OCI-LY7 (cell line): Measurements from ENCODE around the gene HIP1.

Experiments used
- EZH2phosphoT487 ChIP-seq: fragments of 200-600 bp; sonication (generic); IDR thresholded peaks from 2 replicates; pipeline ENCODE4 v1.6.1; 2018; ENCODE audit warnings: low read depth, borderline replicate concordance, mild to moderate bottlenecking, mixed run types, antibody characterized with exemption, low read length, moderate library complexity, mixed read lengths
- TF ChIP-seq, protein P1 (sequence below): fragments of 200-600 bp; sonication (generic); conservative IDR thresholded peaks from 2 replicates; pipeline ENCODE4 v1.5.1; 2014; ENCODE audit warnings: mild to moderate bottlenecking, antibody characterized with exemption, low read length, moderate library complexity, mixed read lengths

DNA sequence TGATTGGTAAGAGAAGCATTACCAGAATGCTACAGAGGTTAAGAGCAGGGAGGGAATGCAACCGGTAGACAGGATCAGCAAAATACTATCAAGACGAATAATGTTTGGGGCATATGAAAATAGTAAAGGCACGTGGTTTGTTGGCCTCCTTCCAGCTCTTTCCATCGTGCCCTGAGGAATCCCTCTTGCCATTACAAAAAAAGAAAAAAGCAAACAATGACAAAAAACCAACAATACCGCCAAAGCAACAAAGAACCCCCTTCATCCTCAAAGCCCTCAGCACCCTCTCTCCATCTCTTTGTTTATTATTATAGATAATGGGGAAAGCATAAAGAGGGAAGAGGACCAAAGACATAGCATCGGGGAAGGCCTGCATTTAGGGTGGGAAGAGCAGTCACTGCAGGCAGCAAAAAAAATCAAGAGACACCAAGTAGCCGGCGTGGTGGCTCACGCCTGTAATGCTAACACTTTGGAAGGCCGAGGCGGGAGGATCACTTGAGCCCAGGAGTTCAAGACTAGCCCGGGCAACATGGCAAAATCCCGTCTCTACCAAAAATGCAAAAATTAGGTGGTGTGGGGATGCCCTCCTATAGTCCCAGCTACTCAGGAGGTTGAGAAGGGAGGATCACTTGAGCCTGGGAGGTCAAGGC lies 78.0 kb downstream of the HIP1 start:
- TF ChIP-seq, protein P1, sequence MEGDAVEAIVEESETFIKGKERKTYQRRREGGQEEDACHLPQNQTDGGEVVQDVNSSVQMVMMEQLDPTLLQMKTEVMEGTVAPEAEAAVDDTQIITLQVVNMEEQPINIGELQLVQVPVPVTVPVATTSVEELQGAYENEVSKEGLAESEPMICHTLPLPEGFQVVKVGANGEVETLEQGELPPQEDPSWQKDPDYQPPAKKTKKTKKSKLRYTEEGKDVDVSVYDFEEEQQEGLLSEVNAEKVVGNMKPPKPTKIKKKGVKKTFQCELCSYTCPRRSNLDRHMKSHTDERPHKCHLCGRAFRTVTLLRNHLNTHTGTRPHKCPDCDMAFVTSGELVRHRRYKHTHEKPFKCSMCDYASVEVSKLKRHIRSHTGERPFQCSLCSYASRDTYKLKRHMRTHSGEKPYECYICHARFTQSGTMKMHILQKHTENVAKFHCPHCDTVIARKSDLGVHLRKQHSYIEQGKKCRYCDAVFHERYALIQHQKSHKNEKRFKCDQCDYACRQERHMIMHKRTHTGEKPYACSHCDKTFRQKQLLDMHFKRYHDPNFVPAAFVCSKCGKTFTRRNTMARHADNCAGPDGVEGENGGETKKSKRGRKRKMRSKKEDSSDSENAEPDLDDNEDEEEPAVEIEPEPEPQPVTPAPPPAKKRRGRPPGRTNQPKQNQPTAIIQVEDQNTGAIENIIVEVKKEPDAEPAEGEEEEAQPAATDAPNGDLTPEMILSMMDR: no peak
- TF ChIP-seq EZH2phosphoT487: no peak
